DMS153 treated with DMSO at 0.1 percent for 48 hours (cell line): ENCODE results near the gene B3GALNT2.
"Not testable (repeated sequence)": the region's sequence is repeated elsewhere in the genome, so short reads cannot be mapped to it uniquely, and the experiment has no call there.

ENCODE experiments used
- DNase-seq: peaks from one replicate; lab custom pipeline; 2025; ENCODE audit not compliant: unreplicated experiment; lab: John Stamatoyannopoulos, UW

Gene B3GALNT2

DNA sequence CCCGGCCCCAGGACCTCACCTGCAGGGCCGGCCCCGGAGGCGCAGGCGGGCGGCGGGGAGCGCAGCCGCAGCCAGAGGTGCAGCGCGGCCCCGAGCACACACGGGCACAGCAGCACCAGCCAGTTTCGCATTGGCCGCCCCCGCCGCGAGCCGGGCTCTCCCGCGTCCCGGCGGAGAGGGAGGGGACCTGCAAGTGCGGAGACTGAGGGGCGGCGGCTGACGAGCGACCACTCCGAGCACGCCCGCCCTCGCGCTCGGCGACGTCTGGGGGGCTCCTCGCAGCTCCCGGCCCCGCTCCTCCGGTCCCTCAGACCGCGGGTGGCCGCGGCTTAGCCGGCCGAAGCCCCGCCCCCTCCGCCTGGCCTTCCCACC is at the start of gene B3GALNT2:
Gene B3GALNT2, minus strand, starts transcription at position 331 of the 372 bp plus-strand sequence. Its CDS starts 200 bp downstream, at position 131.
- no peak for DNase-seq

DNA sequence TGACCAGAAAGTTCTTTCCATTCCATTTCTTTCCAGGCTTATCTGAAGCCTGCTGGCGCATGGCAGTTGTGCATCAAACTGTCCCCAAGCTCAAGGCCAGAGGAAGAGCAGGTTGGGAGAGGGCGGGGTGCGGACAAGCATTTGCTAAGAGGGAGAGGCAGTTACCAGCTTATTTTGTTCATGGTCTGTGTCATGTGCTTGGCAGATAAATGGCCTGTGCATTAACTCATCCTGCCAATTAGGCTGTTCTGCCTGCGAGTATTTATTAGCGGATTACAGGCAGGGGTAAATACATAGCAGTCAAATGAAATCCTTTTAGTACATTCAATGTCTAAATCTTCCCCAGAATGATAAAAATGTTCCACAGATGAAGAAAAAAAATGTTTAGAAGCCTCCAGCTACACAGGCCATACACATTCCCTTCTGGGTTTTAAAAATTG is 48.9 kb upstream of the B3GALNT2 start:
- no peak for DNase-seq

DNA sequence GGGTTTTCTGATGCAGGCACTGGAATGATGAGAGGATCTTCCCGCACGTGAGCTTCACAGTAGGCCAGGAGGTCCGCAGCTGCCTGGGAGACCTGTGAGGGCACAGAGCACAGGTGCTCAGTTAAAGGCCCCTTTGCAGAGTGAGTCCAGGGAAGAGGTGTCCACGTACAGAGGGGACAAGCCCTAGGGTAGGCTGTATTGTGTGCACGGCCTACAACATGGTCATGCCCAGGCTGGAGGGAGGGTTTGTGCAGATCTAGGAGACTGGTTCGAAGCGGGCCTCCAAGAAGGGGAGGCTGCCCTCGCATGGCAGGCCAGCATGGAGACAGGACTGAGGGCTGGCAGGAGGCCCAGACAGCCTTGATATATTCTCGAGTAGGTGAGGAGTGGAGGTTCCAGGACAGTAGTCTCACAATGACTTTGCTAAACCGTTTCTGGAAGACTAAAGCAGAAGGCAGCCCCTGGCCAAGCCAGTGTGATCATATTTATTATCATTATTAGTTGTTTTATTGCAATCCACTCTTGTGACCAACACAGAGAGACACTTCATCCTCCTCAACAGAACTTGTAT is 48.0 kb upstream of the B3GALNT2 start:
- no peak for DNase-seq

DNA sequence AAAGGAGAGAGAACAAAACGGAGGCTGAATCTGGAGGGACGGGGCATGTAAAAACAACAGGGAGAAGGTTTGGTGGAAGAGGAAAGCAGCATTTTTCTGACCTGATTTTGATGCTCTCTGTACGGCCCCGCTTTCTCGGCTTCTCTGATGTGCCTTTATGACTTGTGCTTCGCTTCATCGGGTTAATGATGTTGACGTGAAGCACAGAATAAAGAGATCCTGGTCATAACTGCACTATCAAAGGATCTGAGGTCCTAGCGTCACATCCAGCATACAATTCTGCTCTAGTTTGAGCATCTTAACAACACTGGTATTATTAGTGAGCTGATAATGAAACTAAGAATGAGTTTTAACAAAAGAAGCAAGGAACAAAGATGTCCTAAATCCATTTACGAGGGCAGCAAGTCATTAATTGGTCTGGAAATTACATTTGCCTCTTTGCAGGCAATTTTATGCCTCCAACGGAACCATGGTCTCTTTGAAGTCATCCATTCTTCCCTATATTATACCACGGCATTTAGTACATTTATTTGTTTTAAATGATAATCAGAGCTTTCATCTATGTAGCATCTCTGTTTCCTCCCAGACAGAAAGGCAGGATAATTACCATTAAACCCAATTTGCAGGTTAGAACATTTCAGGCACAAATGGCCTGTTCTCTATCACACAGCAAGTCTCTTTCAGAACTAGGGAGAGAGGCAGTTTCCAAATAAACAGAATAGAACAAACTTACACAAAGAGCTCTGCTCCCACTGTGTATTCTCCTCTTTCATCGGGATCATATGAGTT is 45.3 kb upstream of the B3GALNT2 start:
- no peak for DNase-seq

DNA sequence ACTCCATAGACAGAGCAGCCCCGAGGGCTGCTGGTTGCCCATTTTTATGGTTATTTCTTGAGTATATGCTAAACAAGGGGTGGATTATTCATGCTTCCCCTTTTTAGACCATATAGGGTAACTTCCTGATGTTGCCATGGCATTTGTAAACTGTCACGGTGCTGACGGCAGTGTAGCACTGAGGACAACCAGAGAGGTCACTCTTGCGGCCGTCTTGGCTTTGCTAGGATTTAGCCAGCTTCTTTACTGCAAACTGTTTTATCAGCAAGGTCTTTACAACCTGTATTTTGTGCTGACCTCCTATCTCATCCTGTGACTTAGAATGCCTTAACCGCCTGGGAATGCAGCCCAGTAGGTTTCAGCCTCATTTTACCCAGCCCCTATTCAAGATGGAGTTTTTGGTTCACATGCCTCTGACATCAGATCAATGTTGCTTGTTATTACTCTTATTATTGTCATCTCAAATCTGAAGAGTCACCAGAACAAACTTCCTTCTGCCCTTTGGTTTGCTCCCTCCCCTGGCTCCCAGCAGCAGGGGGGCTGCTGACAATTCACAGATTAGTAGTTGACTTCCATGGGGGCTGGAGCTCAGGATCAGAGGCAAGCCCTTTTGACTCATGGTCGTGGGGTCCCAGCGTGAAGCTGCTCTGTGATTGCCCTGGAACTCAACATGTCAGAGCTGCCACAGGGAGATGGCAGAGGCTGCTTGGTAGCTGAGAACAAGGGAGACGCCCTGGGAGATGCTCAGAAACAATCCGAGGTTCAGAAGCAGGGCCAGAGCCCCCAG is 42.3 kb upstream of the B3GALNT2 start:
- DNase-seq: not testable (repeated sequence)

DNA sequence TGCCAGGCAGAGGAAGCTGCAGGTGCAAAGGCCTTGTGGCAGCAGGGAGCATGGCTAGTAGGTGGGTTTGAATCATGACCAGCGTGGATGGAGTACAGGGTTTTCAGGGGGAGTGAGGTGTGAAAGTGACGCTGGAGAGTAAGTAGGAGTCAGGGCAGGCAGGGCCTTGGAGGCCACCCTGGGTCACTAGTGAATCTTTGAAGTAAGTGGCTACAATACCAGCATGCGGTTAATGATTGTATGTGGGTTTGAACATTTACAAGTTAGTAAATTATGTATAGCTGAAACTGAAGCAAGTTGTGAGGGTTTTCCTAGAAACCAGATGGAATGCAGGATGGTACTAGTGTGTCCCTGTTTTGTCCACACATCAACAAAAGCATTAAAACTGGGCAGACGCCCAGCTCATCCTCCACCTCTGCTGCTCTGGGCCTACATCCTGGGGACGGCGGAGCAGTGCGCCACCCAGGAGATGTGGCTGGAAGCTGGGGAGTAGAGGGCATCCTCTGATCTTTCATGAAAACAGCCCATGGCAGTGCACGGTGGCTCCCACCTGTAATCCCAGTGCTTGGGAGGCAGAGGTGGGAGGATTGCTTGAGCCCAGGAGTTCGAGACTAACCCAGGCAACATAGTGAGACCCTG is 41.2 kb upstream of the B3GALNT2 start:
- DNase-seq: no peak

DNA sequence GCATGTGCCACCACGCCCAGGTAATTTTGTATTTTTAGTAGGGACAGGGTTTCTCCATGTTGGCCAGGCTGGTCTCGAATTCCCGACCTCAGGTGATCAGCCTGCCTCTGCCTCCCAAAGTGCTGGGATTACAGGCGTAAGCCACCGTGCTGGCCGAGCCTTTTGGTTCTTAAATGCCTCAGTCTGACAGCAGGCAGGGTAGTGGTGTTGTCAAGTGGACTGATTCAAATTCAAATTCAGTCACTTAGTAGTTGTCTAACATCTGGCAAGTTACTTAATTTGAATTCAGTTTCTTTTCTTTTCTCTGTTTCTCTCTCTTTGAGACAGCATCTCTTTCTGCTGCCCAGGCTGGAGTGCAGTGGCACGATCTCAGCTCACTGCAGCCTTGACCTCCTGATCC is 38.6 kb upstream of the B3GALNT2 start:
- DNase-seq: not testable (repeated sequence)

DNA sequence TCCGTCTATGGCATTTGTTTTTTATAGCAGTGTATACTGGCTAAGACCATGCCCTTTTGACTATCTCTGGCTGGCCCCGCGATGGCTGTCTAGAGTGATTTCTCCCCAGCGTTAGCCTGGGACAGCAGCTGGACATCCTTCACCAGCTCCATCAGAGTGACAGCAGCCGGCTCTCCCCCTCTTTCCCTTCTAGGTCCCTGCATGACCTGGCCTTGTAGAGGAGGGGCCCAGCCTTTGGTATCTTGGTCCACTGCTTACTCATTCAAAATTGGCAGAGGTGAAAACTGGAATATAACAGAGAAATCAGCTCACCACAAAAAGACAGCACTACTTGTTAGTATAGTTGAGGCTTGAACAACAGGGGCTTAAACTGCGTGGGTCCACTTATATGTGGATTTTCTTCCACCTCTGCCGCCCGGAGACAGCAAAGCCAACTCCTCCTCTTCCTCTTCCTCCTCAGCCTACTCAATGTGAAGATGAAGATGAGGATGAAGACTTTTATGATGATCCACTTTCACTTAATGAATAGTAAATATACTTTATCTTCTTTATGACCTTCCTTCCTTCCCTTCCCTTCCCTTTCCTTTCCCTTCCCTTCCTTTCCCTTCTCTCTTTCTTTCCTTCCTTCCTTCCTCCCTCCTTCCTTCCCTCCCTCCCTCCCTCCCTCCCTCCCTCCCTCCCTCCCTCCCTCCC is 29.4 kb upstream of the B3GALNT2 start:
- DNase-seq: no peak

DNA sequence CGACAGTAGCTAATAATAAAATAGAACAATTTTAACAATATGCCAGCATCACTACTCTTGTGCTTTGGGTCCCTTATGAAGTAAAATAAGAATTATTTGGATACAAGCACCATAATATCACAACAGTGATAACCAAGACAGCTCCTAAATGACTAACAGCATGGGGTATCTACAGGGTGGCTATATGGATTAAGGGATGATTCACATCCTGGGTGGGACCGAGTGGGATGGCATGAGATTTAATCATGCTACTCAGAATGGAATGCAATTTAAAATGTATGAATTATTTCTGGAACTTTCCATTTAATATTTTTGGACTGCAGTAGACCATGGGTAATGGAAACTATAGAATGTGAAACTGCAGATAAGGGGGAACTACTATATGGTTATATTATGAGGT is 28.1 kb upstream of the B3GALNT2 start:
- no peak for DNase-seq

DNA sequence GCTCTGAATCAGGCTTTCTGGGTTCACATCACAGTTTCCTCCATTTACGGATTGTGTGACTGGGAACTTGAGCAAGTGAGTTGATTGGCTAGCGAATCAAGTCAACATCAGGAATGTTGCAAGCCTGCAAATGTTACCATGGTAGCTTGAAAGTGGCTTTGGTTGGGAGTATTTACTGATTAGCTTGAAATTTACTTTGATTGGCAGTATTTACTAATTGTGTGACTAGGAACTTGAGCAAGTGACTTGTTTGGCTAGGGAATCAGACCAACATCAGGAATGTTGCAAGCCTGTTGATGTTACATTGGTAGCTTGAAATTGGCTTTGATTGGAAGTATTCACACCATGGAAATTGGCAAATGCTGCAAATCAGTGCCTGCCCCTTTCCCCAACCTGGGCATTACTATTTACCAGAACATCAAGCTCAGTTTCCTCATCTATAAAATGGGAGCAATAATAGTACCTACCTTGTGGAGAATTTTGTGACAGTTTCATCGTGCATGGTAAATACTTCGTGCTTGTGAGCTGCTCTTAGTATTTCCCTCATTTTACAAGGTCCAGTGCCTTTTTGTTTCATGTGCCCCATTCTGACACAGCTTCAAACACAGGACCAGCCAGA is 23.1 kb upstream of the B3GALNT2 start:
- DNase-seq: no peak

DNA sequence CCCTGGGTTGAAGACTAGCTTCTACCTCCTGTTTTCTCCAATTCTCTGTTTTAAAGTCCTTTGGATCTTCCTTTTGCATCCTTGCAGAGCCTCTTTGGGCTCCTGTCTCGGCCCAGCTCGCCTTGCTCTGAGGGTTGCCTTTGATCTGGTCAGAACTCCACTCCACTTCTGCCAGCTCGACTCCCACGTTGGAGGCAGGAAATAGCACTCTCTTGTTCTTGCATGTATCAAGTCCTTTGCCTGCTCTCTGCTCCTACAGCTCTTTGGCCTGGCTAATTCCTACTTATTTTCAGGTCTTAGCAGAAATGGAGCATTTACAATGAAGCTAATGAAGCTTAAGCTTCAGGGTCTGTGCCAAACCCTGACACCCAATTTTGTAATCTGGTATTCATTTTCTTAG is 21.1 kb upstream of the B3GALNT2 start:
- DNase-seq: no peak

DNA sequence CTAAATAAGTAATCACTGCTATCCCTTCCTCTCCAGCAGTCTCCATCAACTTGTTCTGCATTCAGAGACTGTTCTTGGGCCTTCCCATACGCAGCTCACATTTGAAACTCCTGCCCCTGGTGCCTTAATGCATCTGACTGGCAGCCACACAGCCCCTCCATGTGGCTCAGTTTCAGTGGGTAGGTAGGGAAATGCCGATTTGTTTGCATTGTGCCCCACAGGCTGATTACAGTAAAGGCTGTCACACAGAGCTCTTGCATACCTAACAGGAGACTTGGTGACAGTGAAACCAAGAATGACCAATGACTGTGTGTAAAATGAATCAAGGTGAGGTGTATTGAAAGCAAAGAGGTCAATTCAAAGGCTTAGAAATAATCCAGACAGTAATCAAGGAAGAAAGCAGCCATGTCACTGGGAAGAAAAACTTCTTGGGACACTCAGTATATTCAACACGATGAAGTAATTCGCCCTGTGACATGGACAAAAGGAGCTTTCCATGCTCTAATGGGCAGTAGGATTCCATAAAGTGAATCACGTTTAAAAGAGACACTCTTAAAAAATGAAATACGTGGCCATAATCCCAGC is 12.7 kb upstream of the B3GALNT2 start:
- no peak for DNase-seq

DNA sequence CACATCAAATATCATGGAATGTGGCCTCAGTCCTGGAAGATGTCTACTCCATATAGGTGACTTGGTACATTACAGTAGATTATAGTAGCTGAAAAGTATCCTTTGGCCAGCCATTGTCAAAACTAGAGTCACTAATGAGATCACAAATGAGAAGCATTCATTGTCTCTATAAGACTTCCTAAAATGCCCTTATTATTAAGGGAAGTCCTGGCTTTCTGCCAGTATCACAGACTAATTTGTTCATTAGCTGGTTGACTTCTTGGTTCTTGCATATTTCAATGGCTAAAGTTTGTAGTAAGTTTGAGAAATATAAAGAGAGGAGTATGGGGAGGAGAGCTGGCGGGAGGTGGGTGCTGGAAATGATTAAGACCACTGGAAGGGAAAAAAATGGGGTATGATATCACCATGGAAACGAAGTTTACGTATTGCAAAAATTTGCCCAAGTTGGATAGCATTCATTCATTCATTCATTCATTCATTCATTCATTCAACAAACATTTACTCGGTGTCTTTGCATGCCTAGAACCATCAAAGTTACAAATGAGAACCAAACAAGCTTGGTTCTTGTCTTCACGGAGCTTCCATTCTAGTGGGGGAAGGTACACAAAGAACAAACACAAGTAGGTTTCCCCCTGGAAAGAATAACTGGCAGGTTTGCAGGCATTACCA is 11.7 kb upstream of the B3GALNT2 start:
- DNase-seq: no peak

DNA sequence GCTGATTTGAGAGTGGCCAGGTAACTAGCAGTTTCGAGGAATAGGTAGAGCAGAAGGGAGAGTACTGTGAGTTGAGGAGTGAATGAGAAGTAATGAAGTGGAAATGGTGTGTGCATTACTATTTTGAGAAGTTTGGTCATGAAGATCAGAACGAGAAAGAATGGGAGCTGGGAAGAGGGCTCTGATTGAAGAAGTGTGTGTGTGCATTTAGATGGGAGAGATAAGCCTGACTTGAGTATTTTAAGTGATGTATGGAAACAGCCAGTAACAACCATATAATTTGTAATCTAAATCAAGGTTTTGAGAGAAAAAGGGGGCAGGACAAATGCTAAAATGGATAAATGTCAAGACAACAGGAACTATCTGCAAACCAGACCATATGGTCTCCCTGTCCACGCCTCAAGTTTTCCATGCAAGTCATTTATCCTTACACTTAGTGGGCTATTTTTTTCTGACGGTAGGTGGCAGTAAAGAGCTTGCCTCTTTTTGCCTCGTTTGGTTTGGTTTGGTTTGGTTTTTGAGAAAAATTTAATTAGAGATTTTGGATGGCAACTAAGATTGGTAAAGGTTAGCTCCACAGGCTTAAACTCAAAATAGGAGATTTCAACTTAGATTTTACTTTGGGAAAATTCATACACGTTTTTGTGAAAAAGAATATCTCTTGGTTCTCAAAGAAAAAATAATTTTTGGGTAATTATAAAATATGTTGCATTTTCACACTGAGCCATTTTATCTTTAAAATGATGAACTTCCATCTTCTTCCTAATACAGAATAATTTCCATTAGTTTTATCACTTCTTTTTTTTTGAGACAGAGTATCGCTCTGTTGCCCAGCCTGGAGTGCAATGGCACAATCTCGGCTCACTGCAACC is 9.5 kb upstream of the B3GALNT2 start:
- no peak for DNase-seq

DNA sequence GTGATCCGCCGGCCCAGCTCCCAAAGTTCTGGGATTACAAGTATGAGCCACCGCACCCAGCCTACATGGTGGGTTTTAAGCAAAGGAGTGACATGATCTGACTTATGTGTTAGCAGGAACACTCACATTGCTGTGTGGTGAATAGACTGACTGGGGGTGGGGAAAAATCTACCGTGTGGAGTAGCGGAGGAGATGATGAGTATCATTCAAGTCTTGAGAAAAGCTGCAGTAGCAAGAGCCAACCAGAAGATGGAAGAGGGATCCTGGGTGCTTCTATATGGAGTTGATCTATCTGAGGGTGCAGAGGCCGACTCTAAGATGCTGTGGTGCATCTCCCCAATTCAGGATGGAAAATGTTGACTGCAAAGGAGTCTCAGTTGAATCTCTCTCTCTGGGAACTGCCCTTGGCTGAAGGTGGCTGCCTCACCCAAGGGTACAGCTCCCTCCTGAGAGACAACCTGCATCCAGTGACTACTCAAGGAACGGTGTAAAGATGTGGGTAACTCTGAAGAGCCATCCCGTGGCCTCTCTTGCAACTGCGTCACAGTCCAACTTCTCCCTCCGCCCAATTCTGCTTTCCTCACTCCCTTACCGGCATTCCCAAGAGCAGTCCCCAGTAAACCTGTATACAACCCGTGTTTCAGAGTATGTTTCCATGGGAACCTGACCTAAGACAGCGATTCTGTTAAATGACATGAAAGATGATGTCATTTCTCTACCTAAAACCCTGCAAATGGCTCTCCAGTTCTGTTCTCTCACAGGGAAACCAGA is 7.4 kb upstream of the B3GALNT2 start:
- DNase-seq: no peak

DNA sequence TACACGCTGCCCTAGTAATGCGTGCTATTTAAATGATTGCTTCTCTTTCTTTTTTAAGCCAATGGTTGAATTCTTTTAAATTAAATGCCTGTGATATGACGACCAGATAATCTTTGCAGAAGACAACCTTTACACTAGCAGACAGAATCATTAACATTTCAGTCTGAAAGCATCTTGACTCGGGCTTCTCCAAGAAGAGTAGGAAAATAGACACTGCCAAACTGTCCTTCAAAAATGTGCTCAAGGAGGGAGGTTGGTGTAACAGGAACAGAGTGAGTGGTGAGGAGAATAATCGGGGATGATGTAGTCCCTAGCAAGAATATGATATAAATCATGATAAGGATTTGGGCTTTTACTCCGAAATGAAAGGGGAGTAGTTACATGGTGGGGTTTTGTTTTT is 6.6 kb upstream of the B3GALNT2 start:
- no peak for DNase-seq

DNA sequence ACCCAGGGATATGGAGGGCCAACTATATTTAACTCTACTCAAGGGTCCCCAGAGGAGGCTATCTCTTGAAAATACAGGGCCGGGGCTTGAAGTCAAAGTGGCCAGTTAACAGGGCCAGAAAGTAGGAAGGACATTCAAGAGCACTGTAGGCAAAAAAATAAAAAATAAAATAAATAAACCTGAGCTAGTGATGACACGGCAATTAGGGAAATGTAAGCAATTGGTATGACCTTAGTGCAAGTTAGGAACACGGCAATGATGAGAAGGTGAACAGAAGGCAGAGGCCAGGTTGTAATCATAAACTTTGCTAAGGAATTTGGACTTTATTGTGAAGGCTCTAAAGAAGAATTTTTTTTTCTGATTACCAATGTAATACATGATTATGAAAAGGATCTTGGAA is 3.4 kb upstream of the B3GALNT2 start:
- DNase-seq: no peak
